ENCODE data around the gene RPL23.

Gene RPL23

GRCh38 chr17:38800237-38800760 is 53.2 kb downstream of the RPL23 start:
- in situ Hi-C loops (cut with MboI; ENCODE audit: low sequenced_read_pairs) = no loop called here

DNA sequence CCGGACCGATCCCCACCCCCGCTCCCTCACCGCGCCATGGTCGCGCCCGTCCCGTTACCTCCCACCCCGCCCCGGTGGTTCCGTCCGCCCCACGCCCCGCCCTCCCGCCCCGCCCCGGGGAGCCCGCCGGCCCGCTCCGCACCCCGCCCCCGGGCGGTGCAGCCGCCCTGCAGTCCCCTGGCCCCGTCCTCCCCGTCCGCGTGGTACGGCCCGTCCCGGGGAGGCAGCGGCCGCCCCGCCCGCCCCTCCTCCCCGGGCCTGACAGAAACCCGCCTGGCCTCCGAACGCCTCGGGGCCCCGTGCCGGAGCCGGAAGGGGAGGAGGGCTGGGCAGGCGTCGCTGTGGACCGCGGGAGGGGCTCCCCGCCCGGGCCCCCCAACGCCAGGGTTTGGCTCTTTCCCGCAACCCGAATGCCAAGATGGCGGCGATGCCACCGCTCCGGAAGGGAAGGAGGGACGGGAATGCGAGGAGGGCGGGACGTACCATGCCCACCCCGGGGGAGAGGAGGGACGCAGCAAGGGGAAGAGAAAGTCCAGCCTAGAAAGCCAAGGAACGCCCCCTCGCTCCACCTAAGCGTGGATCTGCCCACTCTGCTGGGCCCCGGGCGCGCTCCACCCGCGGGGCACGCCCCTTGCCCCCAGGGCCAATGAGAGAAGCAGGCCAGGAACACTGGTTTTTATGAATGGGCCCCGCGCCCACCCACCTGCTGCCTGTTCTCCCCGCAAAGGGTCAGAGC is 53.9 kb downstream of the RPL23 start, which contains the start of gene PIP4K2B:
PIP4K2B (minus strand) TSS at position 56 of the 736 bp plus-strand sequence. CDS start 132 bp downstream, outside the sequence.
- in situ Hi-C loops (cut with MboI; ENCODE audit: low sequenced_read_pairs) = no loop called here

DNA sequence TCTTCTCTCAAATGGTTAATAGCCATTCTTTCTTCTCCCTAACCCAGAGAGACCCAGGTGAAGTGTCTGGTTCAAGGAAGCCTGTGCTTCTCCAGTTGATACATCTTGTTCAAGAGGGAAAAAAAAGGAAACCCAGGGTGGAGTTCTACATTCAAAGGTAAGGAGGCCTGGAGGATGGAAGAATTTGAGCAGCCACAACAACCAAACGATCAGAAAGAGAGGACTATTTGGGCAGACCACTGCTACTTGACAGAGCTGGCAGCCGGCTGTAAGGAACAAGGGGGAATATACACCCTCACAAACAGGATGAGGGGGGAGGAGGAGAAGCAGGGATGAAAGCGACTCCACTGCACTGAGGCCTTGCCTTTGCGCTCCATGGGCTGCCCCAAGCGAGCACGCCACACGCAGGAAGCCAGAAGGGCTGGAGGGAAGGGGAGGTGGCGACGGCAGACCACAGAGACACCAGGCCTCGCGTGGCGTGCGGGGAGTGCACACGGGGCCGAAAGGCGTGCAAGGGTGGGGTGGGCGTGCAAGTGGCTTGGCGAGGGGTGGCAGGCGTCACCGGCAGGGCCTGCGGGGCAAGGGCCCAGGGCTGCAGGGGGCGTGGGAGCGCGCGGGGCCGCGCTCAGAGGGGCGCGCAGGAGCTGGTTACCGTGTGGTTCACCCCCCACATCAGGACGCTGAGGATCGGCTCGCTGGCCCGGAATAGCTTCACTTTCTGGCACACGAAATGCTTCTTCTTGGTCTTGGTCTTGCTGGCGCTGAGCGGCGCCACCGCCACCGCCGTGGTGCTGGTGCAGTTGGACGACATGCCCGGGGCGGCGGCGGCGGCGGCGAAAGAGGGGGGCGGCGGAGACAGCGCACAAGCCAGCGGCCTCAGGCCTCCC is 54.7 kb downstream of the RPL23 start:
- in situ Hi-C loops (cut with MboI; ENCODE audit: low sequenced_read_pairs) = no loop called here

All from HL-60/S4 (cell line).